Chondrocyte (in vitro differentiated cells): ENCODE data around the gene CCDC188. TPM values are rescaled to one million over a fixed set of nuclear protein-coding genes. Genes with fewer than 3 reads are reported as not detected.

Experiments used
- DNase-seq: peaks from one replicate; pipeline ENCODE4 v3.0.0; 2021; ENCODE audit warnings: mixed read lengths, low spot score
- H3K27ac Mint-ChIP-seq: one replicate; pipeline ENCODE4 v1.8.0; 2021; ENCODE audit warnings: mild to moderate bottlenecking, moderate library complexity, mixed read lengths; ENCODE audit not compliant: unreplicated experiment
- H3K27me3 Mint-ChIP-seq: 2 replicates; pipeline ENCODE4 v1.8.0; 2021; ENCODE audit warnings: low read depth, mixed read lengths
- H3K36me3 Mint-ChIP-seq: 2 replicates; pipeline ENCODE4 v1.8.0; 2021; ENCODE audit warnings: low read depth, mixed read lengths
- H3K4me1 Mint-ChIP-seq: 2 replicates; pipeline ENCODE4 v1.8.0; 2021; ENCODE audit warnings: low read depth, mild to moderate bottlenecking, mixed read lengths
- H3K4me3 Mint-ChIP-seq: one replicate; pipeline ENCODE4 v1.8.0; 2021; ENCODE audit warnings: mild to moderate bottlenecking, moderate library complexity, mixed read lengths; ENCODE audit not compliant: unreplicated experiment
- H3K9me3 Mint-ChIP-seq: 2 replicates; pipeline ENCODE4 v1.8.0; 2021; ENCODE audit warnings: low read depth, mixed read lengths
- CTCF ChIP-seq: fragments of 200-600 bp; sonication (generic); IDR thresholded peaks from 2 replicates; pipeline ENCODE4 v1.5.0; 2021; ENCODE audit warnings: antibody characterized with exemption, mild to moderate bottlenecking, moderate library complexity
- total RNA-seq: library from RNA; stranded (reverse); gene quantifications from 3 replicates; pipeline ENCODE4 v1.2.1, GENCODE V29; 2021

CCDC188 gene
- total RNA-seq, 1 donor from 2014 or later: 5.3 TPM

- no peaks in the 10 kb centered on the region for H3K27me3 Mint-ChIP-seq
- no peak for TF ChIP-seq CTCF
- H3K27ac Mint-ChIP-seq: no peak overlapping the region
- no peak overlapping the region for H3K4me3 Mint-ChIP-seq
- H3K4me1 Mint-ChIP-seq: peaks cover 4% of the 10 kb centered on the region
- DNase-seq: no peak
- peaks cover 23% of the 10 kb centered on the region for H3K36me3 Mint-ChIP-seq
- H3K9me3 Mint-ChIP-seq: no peaks in the 10 kb centered on the region
These were observed 26.6 kb downstream of the CCDC188 start for GRCh38 chr22:20124083-20124787.

GRCh38 chr22:20123366-20124082 lies 27.3 kb downstream of the CCDC188 start:
- H3K4me3 Mint-ChIP-seq: no peak overlapping the region
- H3K27me3 Mint-ChIP-seq: no peaks in the 10 kb centered on the region
- TF ChIP-seq CTCF: no peak

GRCh38 chr22:20121856-20122415 lies 28.9 kb downstream of the CCDC188 start:
- H3K9me3 Mint-ChIP-seq: no peaks in the 10 kb centered on the region
- TF ChIP-seq CTCF: no peak
- peaks cover 21% of the 10 kb centered on the region for H3K36me3 Mint-ChIP-seq
- H3K27ac Mint-ChIP-seq: no peak overlapping the region
- no peak for DNase-seq
- H3K27me3 Mint-ChIP-seq: no peaks in the 10 kb centered on the region
- no peak overlapping the region for H3K4me3 Mint-ChIP-seq
- H3K4me1 Mint-ChIP-seq: peaks cover 14% of the 10 kb centered on the region

More at GRCh38 chr22:20123366-20124082, 27.3 kb downstream of the CCDC188 start:
- H3K27ac Mint-ChIP-seq: no peak overlapping the region
- H3K36me3 Mint-ChIP-seq: peaks cover 25% of the 10 kb centered on the region
- DNase-seq: no peak
- no peaks in the 10 kb centered on the region for H3K9me3 Mint-ChIP-seq
- peaks cover 9% of the 10 kb centered on the region for H3K4me1 Mint-ChIP-seq

GRCh38 chr22:20118300-20119020 lies 32.4 kb downstream of the CCDC188 start:
- H3K27me3 Mint-ChIP-seq: no peaks in the 10 kb centered on the region
- peak overlapping the region; percentile 74 for H3K27ac Mint-ChIP-seq
- H3K9me3 Mint-ChIP-seq: no peaks in the 10 kb centered on the region
- H3K4me1 Mint-ChIP-seq: peaks cover 27% of the 10 kb centered on the region
- no peak for TF ChIP-seq CTCF
- H3K36me3 Mint-ChIP-seq: peaks cover 19% of the 10 kb centered on the region
- peak; percentile 34 for DNase-seq
- peak overlapping the region; percentile 82 for H3K4me3 Mint-ChIP-seq
